Fibroblast of skin of right quadriceps (primary cell): ENCODE measurements around the gene CNTNAP2.

Experiments used
- DNase-seq: peaks from one replicate; pipeline ENCODE4 v3.0.0-alpha.2; 2013

Gene CNTNAP2

DNA sequence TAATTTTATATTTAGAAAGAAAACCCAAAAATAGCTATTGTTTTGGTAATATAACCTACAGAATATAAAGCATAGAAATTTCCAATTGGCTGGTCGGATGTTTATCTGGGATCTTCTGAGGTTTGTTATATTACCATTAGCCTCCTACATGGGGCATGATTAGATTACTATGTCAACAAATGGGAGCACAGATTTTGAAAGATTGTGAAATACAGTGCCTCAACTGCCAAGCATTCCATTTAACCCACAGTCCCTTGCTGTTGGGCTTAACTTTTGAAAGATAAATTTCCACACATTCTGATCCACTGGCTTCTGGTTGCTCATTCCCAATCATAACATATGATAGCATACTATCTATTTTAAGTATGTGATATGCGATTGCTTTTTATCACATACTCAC lies 2018.5 kb downstream of the CNTNAP2 start:
- peak; percentile 51 for DNase-seq

DNA sequence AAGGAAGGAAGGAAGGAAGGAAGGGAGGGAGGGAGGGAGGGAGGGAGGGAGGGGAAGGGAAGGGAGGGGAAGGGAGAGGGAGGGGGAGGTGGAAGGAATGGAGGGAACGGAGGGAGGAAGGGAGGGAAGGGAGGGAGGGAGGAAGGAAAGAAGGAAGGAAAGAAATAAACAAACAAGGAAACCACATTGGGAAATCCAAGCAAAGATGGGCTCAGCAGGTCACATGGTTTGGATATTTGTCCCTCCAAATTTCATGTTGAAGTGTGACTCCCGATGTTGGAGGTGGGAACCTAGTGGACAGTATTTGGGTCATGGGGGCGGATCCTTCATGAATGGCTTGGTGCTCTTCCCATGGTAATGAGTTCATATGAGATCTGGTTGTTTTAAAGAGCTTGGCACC lies 2019.4 kb downstream of the CNTNAP2 start:
- DNase-seq, result no peak

DNA sequence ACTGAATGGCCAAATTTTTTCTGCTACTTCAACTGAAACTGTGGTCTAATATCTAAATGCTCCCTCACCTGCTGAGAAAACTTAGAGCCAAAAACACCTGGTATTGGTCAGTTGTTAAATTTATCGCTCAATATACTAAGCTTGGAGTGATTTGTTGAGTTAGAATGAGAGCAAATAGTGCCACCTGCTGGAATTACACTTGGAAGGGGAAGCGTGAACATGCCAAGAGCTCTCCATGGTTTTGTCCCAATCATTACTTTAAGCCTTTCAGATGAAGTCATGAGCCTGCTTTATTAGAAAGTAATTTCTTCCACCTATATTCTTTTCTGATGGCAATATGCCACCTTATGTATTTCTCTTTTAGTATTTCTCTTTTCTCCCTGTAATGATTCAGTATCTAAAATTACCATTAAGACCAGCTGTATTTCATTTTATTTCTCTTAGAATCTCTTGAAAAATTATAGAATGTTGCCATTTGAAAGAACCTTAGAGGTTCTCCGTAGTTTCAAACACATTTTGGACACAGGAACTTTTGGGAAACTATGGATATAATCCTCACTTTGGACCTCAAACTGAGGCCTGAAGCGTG lies 2026.2 kb downstream of the CNTNAP2 start:
- DNase-seq, result peak; percentile 38

DNA sequence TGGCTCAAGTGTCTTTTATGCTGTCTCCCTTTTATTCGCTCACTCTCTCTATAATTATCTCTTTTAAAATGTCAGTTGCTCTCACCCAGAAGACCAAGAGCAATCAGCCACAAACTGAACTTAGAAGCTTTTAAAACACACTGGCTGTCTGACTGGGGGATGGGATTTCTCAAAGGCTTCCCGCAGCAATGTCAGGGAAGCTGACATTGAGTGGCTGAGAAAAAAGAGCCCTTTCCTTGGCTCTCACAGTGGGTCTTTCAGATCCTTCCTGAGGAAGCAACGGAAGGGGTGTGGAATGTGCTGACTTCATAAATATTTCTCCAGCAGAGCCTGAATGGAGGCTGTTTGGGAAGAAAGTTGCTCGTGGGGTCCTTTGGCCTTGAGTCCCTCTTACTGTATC lies 2028.2 kb downstream of the CNTNAP2 start:
- DNase-seq, result no peak

DNA sequence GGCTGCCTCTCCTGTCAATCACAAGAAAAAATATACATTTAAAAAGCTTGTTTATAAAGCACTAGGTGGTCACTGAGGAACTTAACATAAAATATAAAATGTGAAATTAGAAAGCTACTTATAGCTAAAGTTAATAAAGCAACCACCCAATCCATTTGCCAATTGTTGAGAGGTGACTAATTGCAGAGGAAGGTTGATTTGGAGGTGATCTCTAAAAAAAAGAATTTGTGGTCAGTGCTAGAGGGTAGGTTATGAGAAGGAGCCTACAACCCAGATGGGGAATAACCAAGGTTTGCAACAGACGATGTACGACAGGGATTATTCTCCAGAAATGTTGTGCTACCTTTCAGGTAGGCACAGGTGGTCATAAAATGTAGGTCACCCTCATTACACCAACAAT lies 2029.7 kb downstream of the CNTNAP2 start:
- peak; percentile 13 for DNase-seq

DNA sequence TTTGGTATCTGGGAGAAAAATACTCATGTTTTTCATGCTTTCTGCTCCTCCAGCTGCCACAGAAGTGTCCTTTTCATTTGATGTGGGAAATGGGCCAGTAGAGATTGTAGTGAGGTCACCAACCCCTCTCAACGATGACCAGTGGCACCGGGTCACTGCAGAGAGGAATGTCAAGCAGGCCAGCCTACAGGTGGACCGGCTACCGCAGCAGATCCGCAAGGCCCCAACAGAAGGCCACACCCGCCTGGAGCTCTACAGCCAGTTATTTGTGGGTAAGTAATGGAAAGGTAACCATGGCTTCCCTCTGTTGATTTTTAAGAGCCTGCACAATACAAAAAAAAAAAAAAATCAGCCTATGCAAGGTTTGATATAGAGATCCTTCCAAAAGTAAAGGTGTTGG lies 2030.8 kb downstream of the CNTNAP2 start:
- no peak for DNase-seq

DNA sequence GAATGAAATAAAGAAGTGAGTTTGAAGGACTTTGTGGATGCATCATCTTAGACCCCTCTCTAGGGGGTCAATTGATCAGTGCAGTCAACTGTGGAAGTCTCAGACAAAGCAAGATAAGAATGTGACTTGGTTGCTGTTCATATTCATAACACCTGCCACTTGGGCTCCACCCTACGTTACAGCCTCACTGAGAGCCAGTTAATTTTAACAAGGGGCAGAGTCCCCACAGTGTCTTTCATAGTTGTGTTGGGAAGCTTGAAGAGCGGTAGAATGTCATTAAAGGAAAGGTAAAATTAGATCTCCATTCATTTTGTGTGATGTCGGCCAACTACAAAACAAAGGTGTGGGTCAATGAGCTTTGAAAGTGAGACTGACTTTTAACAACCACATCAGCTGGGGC lies 2031.9 kb downstream of the CNTNAP2 start:
- DNase-seq, result no peak

DNA sequence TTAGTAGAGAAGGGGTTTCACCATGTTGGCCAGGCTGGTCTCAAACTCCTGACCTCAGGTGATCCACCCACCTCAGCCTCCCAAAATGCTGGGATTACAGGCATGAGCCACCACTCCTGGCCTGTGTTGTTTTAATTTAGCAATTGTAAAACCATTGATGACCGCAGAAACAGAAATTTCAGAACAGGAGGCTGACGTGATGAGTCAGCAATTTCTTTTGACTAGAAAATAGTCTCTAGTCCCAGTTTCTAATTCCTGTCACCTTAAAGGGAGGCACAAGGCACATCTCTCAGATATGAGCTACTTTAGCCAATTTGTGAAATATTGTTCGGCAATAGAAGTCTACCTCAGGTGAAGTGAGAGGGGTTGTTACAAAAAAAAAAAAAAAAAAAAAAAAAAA lies 2033.1 kb downstream of the CNTNAP2 start:
- DNase-seq, result no peak

DNA sequence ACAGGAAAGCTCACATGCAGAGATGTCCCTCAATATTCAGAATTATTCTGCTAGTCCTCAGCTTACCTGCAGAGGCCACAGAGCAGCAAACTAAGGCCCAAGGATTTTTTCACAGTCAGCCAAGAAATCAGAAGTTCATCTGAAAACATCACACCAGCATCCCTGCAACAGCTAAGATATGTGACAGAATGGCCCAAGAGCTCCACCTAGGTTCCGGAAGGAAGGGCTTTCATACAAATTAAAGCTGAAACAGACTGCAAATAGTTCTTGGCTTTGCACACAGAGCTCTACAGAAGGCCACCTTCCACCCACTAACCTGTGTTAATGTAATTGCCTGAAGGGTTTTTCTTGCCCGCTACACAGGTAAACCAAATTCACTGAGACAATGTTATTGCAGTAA lies 2035.2 kb downstream of the CNTNAP2 start:
- DNase-seq, result no peak

DNA sequence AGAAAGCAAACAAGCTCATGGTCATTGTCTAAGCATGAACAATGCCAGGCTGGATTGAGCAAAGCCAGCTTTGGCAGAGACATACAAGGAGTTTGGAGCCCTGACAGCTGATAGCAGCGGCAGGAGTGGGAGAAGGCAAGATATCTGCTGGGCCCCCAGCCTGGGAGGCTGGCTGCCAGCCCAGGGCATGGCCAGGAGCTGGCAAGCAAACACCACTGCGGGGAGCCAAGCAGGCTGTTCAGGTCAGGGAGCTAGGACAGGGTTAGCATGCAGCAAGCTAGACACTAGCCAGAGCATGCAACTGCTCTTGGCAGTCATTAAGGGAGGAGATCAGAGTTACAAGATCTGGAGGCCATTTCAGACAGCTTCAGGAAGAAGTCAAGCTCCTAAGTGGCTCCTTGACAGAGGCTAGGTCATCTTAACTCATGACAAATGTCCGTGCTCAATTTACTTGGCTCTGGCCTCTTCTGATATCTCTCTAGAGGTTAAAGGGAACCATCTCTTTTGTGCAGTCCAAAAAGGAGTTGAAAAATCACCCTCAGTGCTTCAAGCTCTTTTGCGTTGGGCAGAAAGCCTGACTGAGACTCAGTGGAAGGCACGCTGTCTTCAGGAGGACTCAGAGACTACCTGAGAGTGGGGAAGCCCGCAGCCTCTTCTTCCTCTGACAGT lies 2037.1 kb downstream of the CNTNAP2 start:
- no peak for DNase-seq

DNA sequence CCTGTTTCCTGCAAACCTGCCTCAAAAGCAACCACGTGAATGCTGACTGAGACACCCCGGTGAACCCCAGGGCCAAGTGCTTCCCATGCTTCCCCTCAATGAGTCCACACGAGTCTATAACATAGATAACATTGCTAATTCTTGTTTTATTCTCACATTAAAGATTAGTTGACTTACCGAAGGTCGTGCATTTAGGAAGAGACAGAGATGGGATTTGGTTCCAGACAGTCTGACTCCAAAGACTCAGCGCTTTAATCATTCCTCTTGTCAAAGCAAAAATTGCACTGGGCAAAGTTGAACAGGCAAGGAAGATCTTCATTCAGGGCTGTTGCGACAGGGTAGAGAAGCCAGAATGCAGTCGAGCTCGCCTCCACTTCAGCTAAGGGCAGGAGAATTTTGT lies 2038.4 kb downstream of the CNTNAP2 start:
- no peak for DNase-seq

DNA sequence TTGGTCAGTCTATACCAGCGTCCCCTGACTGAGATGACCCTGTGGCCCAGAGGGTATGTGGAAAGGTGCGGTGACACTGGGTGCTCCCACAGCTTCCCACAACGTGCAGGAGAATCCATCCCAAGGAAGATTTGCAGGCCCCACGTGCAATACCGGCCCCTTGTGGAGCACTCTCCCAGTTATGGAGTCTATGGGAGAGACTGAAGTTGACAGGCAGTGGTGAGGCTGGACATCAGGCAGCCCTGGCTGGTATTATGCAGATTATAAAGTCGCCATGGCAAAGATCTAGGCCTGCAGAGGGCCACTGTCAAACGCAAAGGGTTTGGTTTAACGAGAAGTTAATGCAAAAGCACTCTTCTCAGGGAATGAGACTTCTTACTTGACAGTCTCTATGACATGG lies 2039.2 kb downstream of the CNTNAP2 start:
- DNase-seq, result no peak

DNA sequence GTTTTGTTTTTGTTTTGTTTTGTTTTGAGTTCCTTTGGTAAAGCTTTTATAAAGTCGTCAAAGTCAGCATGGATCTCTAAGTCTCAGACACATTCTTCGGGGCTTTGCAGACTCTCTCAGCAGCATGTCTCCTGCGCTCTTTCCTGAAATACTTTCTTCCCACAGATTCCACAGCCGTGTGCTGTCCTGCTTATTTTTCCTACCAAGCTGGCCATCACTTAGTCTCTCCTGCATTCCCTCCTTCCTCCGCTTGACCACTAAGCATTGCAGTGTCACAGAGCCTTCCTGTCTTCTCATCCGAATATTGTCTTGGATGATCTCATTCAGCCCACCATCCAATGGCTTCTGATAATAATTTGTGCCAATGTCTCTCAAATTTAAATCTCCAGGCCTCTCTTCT lies 2039.6 kb downstream of the CNTNAP2 start:
- DNase-seq, result peak; percentile 25

DNA sequence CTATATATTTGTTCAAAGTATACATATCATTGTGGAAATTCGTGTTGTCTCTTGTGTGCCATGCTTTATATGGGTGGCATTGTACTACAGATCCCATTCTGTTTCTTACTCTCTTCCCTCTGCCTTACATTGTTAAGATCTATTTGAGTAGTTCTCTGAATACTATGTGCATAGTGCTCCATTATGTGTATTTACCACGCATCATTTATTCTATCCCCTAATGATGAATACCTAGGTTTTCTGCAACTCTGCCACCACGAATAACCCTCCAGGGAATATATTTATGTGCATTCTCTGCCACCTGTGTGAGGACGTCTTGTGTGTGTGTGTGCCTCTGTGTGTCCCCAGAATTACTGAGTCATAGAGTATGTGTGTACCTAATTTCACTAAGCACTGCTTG lies 2042.7 kb downstream of the CNTNAP2 start:
- DNase-seq, result no peak

DNA sequence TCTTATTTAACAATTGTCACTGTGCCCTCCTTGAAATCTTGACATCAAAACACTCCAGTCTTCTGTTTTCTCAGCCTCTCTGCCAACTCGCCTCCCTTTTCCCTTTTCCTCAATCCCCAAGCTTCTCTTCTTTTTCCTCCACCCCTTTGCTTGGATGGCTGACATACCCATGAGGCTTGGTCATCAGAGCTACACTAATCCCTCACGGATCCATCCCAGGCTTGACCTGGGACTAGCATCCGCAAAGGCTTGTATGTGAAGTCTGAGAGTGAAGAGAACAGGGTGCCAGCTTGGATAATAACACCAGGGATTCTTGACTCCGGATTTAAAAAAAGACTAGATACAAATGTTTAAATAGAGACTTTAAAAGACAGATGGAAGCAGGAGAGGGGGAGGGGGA lies 2045.2 kb downstream of the CNTNAP2 start:
- no peak for DNase-seq

DNA sequence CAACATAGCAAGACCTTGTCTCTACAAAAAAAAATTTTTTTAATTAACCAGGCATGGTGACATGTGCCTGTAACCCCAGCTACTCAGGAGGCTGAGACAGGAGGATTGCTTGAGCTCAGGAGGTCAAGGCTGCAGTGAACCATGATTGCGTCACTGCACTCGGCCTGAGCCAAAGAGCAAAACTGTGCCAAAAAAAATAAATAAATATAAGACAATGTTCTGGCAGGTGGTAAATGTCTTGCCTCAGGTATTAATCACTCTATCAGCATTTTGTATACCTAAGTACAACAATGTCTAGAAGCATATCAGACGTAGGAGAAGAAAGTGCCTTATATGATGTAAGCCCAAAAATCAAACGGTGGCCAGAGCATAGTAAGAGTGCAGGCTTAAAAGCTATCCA lies 2046.2 kb downstream of the CNTNAP2 start:
- DNase-seq, result no peak

DNA sequence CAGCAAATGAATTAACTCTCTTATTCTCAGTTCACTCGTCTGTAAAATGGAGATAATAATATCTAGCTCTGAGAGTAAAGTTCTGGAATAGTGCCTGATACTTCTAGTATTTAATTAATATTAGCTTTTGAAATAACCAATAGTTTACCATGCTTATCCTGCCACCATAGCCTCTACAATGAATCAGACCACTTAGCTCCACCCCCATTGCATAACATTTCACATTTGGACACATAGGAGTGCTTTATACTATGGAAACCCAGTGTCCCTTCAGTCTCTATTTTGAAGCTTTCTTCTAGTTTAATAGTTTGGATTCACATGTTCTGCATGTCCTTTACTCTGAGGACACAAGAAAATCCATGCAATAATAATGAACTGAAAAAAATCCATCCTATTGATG lies 2046.6 kb downstream of the CNTNAP2 start:
- no peak for DNase-seq

DNA sequence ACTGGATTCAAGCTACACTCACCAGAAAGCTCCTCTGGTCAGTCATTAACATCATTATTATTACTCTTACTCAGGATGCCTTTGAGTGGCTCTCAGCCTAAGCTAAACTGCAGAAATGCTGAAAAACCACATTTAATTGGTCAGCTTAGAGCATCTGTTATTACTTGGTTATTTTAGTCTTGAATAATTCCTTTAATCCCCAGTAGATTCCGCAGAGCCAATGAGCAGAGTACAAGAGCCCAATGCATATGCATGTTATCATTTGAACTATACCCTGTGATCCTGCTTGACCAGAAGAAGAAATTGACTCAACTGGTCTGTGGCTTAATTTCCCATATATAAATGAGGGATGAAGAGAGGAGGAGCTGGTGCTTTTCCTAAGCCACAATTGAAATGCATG lies 2056.3 kb downstream of the CNTNAP2 start:
- DNase-seq, result no peak

DNA sequence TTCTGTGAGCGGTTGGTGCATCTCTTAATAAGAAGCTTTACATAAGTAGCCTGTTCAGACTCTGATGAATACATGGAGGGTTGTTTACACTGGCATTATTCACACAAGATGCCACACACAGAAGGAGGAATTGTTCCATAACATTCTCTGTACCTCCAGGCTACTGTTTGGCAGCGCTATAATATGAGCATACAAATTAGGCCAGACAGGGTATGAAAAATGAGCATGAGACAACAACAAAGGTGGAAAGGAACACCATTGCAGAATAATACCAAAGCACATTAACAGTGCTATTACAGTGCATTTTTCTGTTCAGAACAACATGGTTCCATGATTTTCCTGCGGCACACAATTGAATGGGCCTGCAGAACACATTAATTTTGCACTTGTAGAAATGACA lies 2056.8 kb downstream of the CNTNAP2 start:
- no peak for DNase-seq

DNA sequence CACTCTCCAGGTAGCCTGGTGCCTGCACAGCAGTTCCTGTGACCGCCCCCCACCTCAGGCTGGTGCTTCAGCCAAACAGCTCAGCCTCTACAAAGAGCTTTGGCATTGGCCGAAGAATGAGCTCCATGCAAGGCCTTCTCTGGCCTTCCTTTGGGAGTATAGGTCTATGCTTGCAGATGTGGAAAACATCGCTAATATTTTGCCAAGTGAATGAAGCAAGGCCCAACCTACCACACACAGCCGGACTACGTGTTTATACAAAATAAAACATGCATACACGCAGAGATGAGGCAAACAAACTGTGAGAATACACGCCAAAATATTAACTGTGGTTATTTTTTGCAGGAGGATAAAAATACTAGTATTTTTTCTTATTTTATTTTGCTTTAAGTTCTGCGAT lies 2057.8 kb downstream of the CNTNAP2 start:
- no peak for DNase-seq

DNA sequence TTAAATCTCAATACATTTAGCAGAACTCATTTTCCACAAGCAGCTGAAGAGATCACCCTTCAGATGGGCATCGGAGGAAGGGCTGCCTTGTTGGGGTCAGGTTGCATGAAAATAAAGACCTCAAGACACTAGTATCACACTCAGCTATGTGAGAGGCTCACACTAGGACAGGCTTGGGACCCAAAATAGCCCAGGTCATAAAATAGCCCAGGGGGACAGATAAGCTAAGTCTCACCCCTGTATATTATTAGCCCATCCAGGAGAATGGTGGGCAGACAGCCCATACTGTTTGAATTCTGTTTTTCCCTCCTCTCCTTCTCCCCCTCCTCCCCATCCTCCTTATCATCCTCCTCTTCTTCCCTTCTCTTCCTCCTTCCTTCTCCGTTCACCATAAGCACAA lies 2058.9 kb downstream of the CNTNAP2 start:
- DNase-seq, result no peak

DNA sequence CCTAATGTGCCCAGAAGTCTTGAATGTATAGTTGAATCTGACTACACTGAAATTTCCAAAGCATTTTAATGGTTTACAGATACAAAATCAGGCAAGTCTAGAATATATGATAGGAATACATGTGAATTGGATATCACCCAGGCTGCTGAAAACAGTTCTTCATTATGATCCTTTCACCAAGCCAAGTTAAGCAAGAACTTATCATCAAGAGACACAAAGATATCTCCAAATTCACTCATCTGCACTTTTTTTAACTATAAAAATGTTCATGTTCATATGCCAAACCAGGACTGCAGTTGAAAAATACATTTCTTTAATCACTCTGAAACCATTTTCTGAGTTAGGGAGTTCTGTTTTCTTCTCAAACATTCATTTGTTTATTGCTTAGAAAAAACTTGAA lies 2061.4 kb downstream of the CNTNAP2 start:
- no peak for DNase-seq

DNA sequence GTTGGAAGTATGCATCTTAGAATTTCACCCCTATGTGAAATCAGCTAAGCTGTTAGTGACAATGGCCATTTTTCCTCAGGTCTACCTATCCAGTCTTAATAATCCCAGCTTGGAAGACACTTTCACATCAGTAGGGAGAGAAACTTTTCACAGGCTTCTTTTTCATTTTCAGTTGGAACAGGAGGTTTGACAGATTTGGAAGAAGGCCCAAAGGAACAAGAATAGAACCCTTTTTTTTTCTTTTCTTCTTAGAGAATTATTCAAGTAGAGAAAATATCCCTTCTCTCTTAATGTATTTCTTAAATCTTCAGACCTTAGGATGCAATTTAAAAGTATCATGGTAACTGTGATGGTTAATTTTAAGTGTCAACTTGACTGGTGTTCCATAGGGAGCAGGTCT lies 2063.5 kb downstream of the CNTNAP2 start:
- no peak for DNase-seq

DNA sequence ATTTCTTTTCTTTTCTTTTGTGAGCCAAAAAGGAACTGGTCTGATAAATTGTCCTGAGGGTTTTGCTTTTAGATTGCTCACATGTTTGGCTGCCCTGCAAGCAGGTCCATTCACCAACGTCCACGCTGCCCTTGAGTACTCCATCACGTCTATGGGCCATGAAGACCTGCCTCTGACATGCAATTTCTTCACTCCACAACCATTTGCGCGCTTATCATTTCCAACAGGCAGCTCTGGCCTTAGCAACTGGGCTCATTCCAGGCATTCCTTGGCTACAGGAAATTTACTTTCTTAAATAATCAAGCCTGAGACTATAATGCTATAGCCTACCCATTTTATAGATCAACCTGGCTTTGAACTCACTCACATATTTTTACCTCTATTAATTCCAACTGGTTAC lies 2065.7 kb downstream of the CNTNAP2 start:
- no peak for DNase-seq

DNA sequence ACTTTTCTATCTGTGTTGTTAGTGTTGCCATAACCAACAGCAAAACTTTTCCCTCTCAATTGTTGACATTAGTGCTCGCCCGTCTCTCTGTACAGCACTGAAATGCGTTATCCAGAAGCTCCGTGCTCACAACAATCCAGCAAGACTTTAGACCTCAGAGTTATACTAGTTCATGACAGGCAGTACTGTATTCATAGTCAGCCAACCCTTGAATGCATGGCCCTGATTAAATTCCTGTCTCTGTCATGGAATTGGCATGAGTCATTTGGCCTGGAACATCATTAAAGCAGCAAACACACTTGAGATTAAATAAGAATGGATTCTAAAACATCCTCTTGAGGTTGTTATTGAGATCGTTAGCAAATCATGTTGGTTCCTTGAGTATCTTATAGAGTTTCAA lies 2068.4 kb downstream of the CNTNAP2 start:
- DNase-seq, result peak; percentile 46
